GM21717 (cell line): ENCODE data around the gene BBS4.
A peak's percentile ranks its signal among the peaks of the same experiment; 100 is the strongest.
"Not testable (repeated sequence)": the region's sequence is repeated elsewhere in the genome, so short reads cannot be mapped to it uniquely, and the experiment has no call there.

Experiments
- ATAC-seq: cut with Tn5 transposase; IDR thresholded peaks from one replicate; pipeline ENCODE4 v1.9.1; 2021; ENCODE audit warnings: mild to moderate bottlenecking, moderate library complexity; ENCODE audit not compliant: unreplicated experiment

BBS4 gene

DNA sequence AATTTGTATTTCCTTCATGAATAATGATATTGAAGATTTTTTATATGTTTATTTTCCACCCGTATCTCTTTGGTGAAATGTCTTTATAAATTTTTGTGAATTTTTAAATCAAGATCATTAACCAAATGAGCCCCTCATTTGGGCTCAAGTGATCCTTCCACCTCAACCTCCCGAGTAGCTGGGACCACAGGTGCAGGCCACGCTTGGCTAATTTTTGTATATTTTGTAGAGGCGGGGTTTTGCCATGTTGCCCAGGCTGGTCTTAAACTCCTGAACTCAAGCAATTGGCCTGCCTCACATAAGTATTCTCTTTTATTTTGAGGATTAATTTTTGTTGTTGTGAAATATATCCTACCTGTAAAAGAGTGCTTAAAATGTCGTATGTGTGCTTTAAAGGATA, 4.9 kb downstream of the BBS4 start:
- no peak for ATAC-seq

- no peak for ATAC-seq
Observed at GRCh38 chr15:72698938-72699337, 12.9 kb downstream of the BBS4 start.

GRCh38 chr15:72700076-72700475, 14.1 kb downstream of the BBS4 start:
- no peak for ATAC-seq

- ATAC-seq, result no peak
Observed at GRCh38 chr15:72706266-72706665, 20.3 kb downstream of the BBS4 start.

- not testable (repeated sequence) for ATAC-seq
Observed at GRCh38 chr15:72708551-72709303, 22.7 kb downstream of the BBS4 start.

DNA sequence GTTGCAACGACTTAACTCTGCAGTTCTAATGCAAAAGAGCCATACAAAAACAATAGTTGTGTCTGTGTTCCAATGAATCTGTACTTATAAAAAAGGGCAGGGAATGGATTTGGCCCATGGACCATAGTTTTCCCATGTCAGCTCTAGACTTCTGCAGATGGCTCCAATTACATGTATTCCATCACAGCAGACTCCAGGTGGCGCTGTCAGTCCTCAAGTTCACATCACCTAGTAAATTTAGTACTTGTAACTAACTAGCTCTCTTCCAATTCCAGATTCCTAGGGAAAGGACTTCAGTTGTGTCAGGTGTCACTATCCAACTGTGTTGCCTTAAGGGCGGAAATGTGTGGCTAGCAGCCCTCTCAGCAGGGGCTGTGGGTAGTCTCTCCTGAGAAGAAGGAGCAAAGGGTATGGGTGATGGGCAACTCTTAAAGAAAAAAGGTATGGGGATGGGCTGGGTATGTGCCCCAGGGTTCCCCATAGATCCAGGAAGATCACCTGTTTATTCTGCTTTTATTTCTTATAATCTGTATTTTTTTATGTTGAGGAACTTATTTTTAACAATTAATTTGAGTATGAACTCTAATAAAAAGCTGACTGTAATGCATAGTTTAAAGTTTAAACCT, 36.2 kb downstream of the BBS4 start:
- ATAC-seq, result no peak

DNA sequence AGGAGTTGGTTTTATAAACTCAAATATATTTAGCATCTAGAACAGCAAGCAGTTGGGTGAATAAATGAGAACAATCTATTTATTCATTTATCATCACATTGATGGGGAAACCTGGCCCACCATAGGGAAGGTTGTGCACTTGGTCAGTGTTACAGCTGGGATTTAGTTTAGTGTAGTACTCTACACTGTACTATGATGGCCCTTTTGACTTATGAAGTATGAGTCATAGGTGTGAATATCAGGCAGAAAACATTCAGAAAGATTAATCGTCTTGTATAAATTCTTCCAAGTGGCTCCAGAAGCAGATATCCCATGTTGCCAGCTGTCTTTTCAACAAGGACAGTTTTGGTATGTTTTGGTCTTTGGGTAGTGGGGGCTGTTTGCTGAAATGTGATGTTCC, 38.0 kb downstream of the BBS4 start:
- no peak for ATAC-seq

DNA sequence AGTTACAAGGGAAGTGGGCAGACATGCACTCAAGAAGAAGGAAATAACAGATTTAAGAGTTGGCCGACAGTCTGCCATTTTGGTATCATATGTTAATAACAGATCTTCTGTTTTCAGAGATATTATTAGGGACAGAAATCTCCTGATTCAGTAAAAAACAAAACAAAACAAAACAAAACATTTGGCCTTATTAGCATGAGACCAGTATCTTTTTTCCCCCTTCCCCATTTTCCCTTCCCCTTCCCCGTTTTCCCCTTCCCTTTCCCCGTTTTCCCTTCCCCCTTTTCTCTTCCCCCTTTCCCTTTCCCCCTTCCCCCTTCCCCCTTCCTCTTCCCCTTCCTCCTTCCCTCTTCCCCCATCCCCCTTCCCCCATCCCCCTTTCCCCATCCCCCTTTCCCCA, 39.4 kb downstream of the BBS4 start:
- ATAC-seq, result no peak

DNA sequence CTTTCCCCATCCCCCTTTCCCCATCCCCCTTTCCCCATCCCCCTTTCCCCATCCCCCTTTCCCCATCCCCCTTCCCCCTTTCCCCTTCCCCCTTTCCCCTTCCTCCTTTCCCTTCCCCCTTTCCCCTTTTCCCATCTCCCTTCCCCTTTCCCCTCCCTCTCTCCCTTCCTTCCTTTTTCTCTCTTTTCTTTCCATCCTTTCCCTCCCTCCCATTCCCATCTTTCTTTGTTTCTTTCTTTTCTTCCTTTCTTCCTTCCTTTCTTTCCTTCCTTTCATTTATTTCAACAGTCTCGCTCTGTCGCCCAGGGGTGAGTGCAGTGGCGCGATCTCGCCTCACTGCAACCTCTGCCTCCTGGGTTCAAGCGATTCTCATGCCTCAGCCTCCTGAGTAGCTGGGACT, 39.8 kb downstream of the BBS4 start:
- not testable (repeated sequence) for ATAC-seq

DNA sequence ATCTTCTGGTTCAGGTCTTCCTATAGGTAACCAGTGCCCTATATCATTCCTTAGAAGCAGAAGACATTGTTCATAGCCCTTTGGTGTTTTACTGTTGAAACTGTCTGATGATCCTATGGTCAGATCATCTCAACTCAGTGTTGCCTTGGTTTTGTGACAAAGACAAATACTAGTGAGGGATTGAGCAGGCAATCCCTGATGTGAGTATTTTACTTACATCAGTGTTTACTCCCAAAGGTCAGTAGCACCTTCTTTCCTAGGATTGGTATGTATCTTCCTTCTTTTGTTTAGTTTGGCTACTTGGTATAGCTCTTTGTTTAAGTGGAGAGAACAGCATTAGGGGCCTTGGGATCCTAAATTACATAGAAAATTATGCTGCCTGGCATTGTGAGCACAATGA, 41.1 kb downstream of the BBS4 start:
- ATAC-seq, result no peak

DNA sequence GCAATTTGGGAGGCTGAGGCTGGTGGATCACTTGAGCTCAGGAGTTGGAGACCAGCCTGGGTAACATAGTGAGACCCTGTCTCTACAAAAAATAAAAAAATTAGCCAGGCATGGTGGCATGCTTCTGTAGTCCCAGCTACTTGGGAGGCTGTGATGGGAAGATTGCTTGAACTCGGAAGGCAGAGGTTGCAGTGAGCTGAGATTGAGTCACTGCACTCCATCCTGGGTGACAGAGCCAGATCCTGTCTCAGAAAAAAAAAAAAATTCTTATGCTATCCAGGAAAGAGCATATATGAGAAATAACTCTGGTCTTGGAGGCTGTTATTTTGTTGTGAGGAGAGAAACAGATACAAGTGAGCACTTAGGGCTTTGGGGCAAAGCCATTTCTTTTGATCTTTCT, 42.2 kb downstream of the BBS4 start:
- not testable (repeated sequence) for ATAC-seq

- no peak for ATAC-seq
Observed at GRCh38 chr15:72728821-72729220, 42.8 kb downstream of the BBS4 start.

GRCh38 chr15:72732086-72732485, 46.1 kb downstream of the BBS4 start:
- no peak for ATAC-seq

DNA sequence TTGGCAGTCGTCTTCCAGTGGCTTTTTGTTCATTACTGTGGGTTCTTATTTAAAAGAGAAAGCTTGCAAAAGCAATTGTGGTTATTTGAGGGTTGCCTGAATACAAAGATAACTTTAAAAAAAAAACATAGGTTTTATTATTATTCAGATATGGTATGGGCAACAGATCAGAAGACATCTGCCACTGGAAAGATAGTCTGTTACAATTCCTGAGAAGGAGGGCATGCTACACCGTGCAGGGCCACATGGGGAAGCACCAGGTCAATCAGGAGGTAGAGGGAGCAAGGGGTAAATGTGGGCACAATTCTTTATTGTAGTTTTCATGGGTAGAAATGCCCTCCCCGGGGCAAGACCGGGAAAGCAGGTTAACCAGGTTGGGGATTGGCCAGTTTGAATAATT, 46.5 kb downstream of the BBS4 start:
- ATAC-seq, result no peak

DNA sequence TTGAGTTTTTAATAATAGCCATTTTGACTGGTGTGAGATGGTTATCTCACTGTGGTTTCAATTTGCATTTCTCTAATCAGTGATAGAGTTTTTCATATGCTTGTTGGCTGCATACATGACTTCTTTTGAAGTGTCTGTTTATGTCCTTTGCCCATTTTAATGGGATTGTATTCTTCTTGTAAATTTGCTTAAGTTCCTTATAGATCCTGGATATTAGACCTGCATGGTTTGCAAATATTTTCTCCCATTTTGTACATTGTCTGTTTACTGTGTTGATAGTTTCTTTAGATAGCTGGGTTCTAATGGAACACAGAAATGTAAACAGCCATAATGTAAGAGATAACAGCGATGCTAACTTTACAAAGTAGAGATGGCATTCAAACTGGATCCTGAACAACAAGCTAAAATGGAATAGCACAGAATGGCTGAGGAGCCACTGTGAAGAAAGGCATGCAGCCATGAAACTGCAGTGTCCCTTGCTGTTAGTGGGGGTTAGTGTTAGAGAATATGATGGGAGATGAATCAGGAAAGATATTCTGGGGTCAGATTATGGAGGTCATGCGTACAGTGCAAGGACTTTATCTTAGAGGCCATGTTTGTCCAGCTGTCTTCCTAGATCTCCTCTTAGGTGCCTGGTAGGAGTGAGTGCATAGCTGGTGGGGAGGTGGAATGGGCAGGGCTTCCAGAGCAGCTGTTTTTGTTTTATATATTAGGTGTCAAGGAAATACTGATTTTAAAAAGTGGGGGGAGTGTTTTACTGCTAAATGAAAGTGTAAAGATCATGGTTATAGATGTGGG, 48.1 kb downstream of the BBS4 start:
- ATAC-seq, result no peak

- no peak for ATAC-seq
Observed at GRCh38 chr15:72735111-72735510, 49.1 kb downstream of the BBS4 start.

- no peak for ATAC-seq
Observed at GRCh38 chr15:72737061-72737460, 51.1 kb downstream of the BBS4 start.

DNA sequence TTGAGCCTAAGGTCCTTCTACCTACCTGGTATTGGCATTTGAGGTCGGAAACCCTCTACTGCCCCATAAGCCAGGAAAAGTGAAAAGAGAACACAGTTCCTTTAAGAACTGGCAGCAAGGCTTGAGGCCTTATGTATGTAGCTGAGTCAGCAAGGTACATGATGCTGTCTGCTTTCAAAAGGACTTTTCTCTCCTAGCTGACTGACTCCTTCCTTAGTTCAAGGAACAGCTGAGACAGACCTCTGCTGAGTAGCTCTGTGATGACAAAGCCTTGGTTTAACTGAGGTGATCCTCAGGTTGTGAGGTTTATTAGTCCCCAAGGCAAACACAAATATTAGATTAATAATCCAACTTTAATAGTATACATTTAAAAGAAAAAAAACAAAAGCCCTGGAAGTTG, 51.7 kb downstream of the BBS4 start:
- ATAC-seq, result no peak

DNA sequence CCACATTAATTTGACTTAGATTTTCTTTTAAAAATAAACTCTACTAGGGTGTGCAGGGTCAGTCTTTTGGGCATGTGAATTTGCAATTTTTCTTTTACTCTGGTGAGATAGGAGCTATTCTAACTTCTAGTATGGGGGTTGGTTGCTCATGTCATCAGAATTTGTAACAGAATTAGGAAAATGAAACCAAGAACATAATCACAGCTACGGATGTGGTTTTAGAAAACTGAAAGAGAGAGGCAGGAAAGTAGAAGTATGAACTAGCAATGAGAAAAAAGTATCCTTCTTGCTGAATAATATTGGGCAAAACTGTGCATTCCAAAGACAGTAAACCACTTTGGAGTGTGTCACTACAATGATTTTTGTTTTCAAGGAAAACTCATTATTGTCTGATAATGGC, 54.2 kb downstream of the BBS4 start:
- ATAC-seq, result peak; percentile 80

GRCh38 chr15:72749700-72750099, 63.7 kb downstream of the BBS4 start:
- no peak for ATAC-seq

GRCh38 chr15:72751751-72752455, 65.9 kb downstream of the BBS4 start:
- ATAC-seq, result no peak
